Measurements from ENCODE around the gene SH3BGRL2. TPM values are rescaled to one million over a fixed set of nuclear protein-coding genes. Genes with fewer than 3 reads are reported as not detected.

SH3BGRL2 gene
- total RNA-seq, 1 experiment from 2014 or later = 11.8 TPM

DNA sequence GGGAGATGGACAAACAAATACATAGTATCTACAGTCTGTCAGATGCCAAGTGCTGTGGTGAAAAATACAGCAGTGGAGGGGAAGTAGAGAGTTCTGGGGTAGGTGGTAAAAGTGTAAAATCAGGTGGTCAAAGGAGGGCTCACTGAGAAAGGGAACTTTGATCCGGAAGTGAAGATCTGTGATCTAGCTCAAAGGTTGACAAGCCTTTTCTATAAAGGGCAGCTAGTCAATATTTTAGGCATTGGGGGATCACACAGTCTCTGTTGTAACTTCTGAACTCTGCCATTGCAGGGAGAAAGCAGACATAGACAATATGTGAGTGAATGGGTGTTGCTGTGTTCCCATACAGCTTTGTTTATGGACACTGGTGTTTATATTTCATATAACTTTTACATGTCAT, 38.6 kb downstream of the SH3BGRL2 start:
- H3K79me2 ChIP-seq (ENCODE audit: insufficient read depth, low read length) = no peaks in the 10 kb centered on the region
- no peak overlapping the region for H3K18ac ChIP-seq (ENCODE audit: insufficient read length, low read depth, low read length)
- no CpG with 5 or more reads among the region's 1 CpG for WGBS (ENCODE audit: extremely low coverage, insufficient read length, low lambda C conversion rate)
- no peak overlapping the region for H4K8ac ChIP-seq (replicated peaks; ENCODE audit: insufficient read length, low read depth, low read length)
- no peak overlapping the region for H3K4me3 Mint-ChIP-seq
- TF ChIP-seq, protein P1, sequence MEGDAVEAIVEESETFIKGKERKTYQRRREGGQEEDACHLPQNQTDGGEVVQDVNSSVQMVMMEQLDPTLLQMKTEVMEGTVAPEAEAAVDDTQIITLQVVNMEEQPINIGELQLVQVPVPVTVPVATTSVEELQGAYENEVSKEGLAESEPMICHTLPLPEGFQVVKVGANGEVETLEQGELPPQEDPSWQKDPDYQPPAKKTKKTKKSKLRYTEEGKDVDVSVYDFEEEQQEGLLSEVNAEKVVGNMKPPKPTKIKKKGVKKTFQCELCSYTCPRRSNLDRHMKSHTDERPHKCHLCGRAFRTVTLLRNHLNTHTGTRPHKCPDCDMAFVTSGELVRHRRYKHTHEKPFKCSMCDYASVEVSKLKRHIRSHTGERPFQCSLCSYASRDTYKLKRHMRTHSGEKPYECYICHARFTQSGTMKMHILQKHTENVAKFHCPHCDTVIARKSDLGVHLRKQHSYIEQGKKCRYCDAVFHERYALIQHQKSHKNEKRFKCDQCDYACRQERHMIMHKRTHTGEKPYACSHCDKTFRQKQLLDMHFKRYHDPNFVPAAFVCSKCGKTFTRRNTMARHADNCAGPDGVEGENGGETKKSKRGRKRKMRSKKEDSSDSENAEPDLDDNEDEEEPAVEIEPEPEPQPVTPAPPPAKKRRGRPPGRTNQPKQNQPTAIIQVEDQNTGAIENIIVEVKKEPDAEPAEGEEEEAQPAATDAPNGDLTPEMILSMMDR (conservative IDR thresholded peaks at IDR 0.05) = no peak
- no peak overlapping the region for H3K4ac ChIP-seq (ENCODE audit: low read depth, low read length)
- no peak overlapping the region for H3K4me2 ChIP-seq (ENCODE audit: insufficient read depth, insufficient read length, low read length)
- H3K27me3 Mint-ChIP-seq (ENCODE audit: low read depth) = no peaks in the 10 kb centered on the region
- peaks cover 0 to 5% (median 5%) of the 10 kb centered on the region in 3 experiments; a peak in 2 of 7 replicates for H3K36me3 Mint-ChIP-seq (ENCODE audit: insufficient read depth in 1 of 3, low read depth in 3 of 3)
- H3K14ac ChIP-seq (ENCODE audit: insufficient read depth, low read length) = no peak overlapping the region
- no peak overlapping the region for H2BK5ac ChIP-seq (ENCODE audit: insufficient read length, low read length)
- no peaks in the 10 kb centered on the region for H4K20me1 ChIP-seq (ENCODE audit: control insufficient read depth, insufficient read depth, insufficient read length)
- no peak overlapping the region for H2BK15ac ChIP-seq (ENCODE audit: low read depth, low read length)
- H2BK20ac ChIP-seq (ENCODE audit: low read depth, low read length, poor library complexity, severe bottlenecking) = no peak overlapping the region
- H3K79me1 ChIP-seq (ENCODE audit: insufficient read depth, low read depth, low read length, poor library complexity, severe bottlenecking) = no peaks in the 10 kb centered on the region
- H3K23me2 ChIP-seq (ENCODE audit: insufficient read length, low read depth, low read length, poor library complexity, severe bottlenecking) = no peaks in the 10 kb centered on the region
- DNase-seq = no peak
- no peak overlapping the region for H2AFZ ChIP-seq (ENCODE audit: low read length)
- no peaks in the 10 kb centered on the region for H3K9me3 ChIP-seq (ENCODE audit: control insufficient read depth, low read depth, low read length)
- H3T11ph ChIP-seq (ENCODE audit: low read length) = no peak overlapping the region
- no peaks in the 10 kb centered on the region for H3K27me3 ChIP-seq (ENCODE audit: insufficient read depth, low read length)
- no peak overlapping the region for H3K9ac ChIP-seq (ENCODE audit: extremely low read depth, insufficient read length, low read length)
- H3K4me1 Mint-ChIP-seq = peaks cover 27 to 53% of the 10 kb centered on the region in 2 experiments
- no peak overlapping the region for H4K91ac ChIP-seq (ENCODE audit: insufficient read length, low read depth, low read length)
- H3K27ac ChIP-seq (ENCODE audit: insufficient read length, low read depth, low read length) = no peak overlapping the region
- H3K23ac ChIP-seq (ENCODE audit: insufficient read length, low read depth, low read length) = no peak overlapping the region
- H3K9me3 Mint-ChIP-seq = no peaks in the 10 kb centered on the region
- H4K5ac ChIP-seq (ENCODE audit: insufficient read length, low read depth, low read length) = no peak overlapping the region
- H3K27ac Mint-ChIP-seq = peak overlapping the region in 2 of 3 experiments; percentile 12 to 20; a peak in 1 of 7 replicates
- peaks cover 5% of the 10 kb centered on the region; the same call in 1 of the 2 replicates for H3K4me1 ChIP-seq (ENCODE audit: insufficient read depth, low read length)
- H2AK5ac ChIP-seq (ENCODE audit: insufficient read length, low read length) = no peak overlapping the region
- no peak overlapping the region for H2BK12ac ChIP-seq (ENCODE audit: insufficient read length, low read depth, low read length)
- no peak overlapping the region for H2BK120ac ChIP-seq (ENCODE audit: low read depth, low read length, poor library complexity, severe bottlenecking)
- no peak overlapping the region for H3K56ac ChIP-seq (ENCODE audit: insufficient read length, low read depth, low read length)

All from H9 (cell line).